ENCODE measurements around the gene CTAGE9.

The CTAGE9 gene

GRCh38 chr6:131663578-131664165 is 47.1 kb downstream of the CTAGE9 start:
- DNase-seq (ENCODE audit: low spot score): no peak

- DNase-seq (ENCODE audit: low spot score): no peak
These were observed 50.6 kb downstream of the CTAGE9 start for GRCh38 chr6:131660195-131660594.
